ENCODE results near the gene DUSP22. TPM values are rescaled to one million over a fixed set of nuclear protein-coding genes. Genes with fewer than 3 reads are reported as not detected.

The DUSP22 gene
- total and polyA plus RNA-seq, 2 experiments from 2014 or later: 12.8 to 36.8 TPM

- TF ChIP-seq ZNF462 (CRISPR knock-in tag; IDR thresholded peaks at IDR 0.05): no peak
- TF ChIP-seq CTCF (conservative IDR thresholded peaks at IDR 0.05; ENCODE audit: low read depth in 2 of 2): no peak
- no peak for TF ChIP-seq JUNB (IDR thresholded peaks at IDR 0.05; ENCODE audit: unreplicated experiment)
- TF ChIP-seq, protein P1, sequence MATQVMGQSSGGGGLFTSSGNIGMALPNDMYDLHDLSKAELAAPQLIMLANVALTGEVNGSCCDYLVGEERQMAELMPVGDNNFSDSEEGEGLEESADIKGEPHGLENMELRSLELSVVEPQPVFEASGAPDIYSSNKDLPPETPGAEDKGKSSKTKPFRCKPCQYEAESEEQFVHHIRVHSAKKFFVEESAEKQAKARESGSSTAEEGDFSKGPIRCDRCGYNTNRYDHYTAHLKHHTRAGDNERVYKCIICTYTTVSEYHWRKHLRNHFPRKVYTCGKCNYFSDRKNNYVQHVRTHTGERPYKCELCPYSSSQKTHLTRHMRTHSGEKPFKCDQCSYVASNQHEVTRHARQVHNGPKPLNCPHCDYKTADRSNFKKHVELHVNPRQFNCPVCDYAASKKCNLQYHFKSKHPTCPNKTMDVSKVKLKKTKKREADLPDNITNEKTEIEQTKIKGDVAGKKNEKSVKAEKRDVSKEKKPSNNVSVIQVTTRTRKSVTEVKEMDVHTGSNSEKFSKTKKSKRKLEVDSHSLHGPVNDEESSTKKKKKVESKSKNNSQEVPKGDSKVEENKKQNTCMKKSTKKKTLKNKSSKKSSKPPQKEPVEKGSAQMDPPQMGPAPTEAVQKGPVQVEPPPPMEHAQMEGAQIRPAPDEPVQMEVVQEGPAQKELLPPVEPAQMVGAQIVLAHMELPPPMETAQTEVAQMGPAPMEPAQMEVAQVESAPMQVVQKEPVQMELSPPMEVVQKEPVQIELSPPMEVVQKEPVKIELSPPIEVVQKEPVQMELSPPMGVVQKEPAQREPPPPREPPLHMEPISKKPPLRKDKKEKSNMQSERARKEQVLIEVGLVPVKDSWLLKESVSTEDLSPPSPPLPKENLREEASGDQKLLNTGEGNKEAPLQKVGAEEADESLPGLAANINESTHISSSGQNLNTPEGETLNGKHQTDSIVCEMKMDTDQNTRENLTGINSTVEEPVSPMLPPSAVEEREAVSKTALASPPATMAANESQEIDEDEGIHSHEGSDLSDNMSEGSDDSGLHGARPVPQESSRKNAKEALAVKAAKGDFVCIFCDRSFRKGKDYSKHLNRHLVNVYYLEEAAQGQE (IDR thresholded peaks at IDR 0.05; ENCODE audit: unreplicated experiment): no peak
- no peak for TF ChIP-seq ZNF114 (CRISPR knock-in tag; IDR thresholded peaks at IDR 0.05)
- no peak for TF ChIP-seq POLR2AphosphoS5 (IDR thresholded peaks at IDR 0.05; ENCODE audit: low read depth)
- no peak for TF ChIP-seq CREB1 (CRISPR knock-in tag; IDR thresholded peaks at IDR 0.05; ENCODE audit: low read depth)
- TF ChIP-seq, protein P2, sequence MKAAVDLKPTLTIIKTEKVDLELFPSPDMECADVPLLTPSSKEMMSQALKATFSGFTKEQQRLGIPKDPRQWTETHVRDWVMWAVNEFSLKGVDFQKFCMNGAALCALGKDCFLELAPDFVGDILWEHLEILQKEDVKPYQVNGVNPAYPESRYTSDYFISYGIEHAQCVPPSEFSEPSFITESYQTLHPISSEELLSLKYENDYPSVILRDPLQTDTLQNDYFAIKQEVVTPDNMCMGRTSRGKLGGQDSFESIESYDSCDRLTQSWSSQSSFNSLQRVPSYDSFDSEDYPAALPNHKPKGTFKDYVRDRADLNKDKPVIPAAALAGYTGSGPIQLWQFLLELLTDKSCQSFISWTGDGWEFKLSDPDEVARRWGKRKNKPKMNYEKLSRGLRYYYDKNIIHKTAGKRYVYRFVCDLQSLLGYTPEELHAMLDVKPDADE (IDR thresholded peaks at IDR 0.05): no peak
- no peak for TF ChIP-seq EZH2 (IDR thresholded peaks at IDR 0.05; ENCODE audit: low read depth, unreplicated experiment)
- no peak for TF ChIP-seq NANOG (IDR thresholded peaks at IDR 0.05; ENCODE audit: borderline replicate concordance)
These were observed 4.8 kb upstream of the DUSP22 start (continued) for GRCh38 chr6:287489-287860.
